ENCODE measurements around the gene INTS3.

Gene INTS3

DNA sequence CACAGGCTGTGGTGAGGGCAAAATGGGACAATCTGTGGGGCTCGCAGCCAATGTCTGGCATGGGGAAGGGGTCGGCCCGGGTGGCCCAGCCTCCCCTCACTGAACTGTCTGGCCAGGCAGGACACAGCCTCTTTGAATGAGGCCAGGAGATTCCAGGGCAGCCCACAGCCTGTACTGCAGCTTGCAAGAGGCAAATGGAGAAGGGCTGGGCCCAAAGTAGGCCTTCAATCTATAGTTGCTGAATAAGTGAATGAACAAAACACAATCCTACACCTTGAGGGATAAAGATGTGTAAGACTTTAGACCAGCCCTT is 70.6 kb downstream of the INTS3 start:
- no peak for DNase-seq

DNA sequence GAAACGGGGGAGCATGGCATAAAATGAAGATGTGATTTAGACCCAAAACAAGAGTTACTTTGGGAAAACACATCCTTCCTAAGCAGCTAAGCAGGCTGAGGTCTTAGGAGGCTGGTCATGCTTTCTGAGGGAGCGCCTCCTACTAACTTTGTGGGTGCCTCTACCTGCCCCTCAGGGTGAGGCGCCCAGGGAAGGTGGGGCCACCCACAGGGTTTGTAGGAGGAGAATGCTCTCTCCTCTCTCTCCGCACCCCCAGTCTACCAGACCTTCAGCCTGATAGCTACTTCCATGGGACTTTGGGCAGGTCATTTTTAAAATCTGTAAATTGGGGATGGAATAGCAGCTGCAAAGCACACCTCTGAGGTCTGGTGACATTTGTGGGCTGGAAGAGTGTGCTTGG is 71.2 kb downstream of the INTS3 start:
- DNase-seq = no peak

DNA sequence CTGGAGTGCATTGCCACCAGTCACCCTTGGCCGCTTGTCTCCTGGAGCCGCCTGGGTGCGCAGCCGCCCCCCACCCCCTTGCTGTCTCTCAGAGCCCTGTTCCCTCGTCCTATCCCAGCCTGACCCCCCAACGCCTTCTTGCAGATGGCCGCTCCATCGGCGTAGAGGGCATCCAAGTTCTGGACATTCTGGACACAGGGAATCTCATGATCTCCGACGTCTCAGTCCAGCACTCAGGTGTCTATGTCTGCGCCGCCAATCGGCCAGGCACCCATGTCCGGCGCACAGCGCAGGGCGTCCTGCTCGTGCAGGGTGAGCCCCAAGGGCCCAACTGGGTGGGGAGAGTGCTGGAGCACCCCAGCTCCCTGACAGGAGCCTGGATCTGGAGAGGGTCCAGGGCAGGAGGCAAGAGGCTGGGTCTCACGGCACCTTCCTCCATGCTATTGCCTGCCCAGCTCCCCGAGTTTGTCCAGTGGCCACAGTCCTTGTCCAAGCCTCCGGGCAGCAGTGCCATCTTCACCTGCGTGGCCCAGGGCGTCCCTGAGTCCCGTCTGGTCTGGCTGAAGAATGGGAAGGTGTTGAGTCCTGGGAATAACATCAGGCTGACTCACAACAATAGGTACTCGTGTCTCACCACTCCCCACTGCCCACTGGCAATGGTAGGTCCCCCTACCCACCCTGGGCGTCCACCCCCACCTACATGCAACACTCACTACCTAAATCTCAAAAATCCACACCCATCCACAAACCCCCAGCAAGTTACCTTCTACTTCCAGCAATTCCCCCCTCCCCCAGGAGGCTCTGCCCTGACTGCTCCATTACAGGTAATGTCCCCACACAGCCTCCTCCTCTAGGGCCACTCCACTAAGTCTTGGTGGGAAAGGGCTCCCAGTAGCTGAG is 72.0 kb downstream of the INTS3 start:
- DNase-seq = no peak

DNA sequence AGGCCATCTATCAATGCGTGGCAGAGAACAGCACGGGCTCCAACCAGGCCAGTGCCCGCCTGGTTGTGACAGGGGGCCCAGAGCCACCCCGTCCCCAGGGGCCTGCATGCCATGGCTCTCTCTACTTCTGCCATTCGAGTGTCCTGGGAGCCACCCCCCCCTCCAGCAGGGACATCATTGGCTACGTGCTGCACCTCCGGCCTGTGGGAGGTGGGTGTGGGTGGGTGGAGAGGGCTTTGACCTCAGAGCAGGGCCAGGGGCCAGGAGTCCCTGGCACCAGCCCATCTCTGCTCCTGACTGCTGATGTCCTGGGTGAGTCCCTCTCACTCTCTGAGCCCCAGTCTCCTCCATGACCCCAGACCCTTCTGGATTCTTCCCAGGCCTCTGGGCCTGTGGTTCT is 72.7 kb downstream of the INTS3 start:
- DNase-seq = no peak

DNA sequence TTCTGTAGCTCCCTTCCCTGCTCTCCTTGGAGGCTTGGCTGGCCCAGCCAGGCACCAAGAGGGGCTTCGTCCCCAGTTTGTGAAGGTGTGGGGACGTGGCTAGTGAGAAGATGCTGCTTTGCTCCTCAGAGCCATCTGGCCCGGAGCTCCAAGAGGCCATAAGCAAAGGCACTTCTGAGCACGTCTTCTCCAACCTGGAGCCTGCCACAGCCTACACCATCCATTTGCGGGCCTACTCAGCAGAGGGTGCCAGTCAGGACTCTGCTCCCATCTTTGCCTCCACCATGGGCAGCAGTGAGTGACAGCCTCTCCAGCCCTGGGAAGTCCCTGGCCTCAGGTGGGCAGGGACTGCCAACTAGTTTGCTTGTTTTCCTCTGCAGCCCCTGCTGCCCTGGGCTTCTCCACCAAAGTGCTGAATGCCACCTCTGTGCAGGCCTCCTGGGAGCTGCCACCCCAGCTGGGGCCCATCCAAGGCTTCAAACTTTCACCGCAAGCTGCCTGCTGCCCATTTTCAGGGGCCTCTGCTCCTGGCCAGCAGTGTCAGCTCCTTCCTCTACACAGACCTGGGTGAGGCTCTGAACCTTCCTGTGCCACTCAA is 73.3 kb downstream of the INTS3 start:
- no peak for DNase-seq

DNA sequence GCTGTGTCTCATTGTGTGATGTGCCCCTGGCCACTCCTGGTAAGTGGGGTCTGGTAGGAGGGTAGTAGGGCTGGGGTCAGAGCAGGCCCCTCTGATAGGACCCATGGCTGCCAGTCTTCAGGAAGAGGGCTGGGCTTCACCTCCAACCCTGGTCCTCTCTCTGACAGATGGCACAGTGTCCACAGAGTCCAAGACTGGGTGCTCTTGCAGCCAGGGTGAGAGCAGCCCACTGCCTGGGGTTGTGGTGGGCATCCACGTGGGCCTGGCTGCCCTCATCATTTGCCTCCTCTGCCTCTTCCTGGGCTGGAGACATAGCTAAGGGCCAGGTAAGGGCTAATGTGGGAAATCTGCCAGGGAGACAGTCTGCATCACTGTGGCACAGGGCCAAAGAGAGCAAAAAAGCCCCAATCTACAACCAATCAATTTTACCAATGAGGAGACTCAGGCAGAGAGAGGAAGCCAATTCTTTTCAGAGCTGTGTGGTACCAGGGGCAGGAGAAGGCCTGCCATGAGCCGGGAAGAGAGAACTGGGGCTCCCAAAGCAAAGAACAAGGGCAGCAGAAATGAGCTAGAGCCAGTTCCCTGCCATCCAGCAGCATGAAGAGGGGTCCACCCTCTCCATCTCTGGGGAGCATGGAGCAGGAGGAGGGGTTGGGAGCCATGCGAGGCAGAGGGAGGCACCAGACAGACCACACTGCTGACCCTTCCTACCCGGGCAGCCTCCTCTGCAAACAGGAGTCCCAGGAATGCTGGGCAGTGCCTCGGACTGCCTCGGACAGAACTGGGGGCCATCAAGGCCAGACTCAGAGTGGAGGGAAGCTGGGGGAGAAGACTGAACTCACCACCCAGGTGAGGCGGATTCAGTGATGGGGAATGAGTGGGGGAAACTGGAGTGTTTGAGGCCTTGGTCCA is 74.2 kb downstream of the INTS3 start:
- no peak for DNase-seq

DNA sequence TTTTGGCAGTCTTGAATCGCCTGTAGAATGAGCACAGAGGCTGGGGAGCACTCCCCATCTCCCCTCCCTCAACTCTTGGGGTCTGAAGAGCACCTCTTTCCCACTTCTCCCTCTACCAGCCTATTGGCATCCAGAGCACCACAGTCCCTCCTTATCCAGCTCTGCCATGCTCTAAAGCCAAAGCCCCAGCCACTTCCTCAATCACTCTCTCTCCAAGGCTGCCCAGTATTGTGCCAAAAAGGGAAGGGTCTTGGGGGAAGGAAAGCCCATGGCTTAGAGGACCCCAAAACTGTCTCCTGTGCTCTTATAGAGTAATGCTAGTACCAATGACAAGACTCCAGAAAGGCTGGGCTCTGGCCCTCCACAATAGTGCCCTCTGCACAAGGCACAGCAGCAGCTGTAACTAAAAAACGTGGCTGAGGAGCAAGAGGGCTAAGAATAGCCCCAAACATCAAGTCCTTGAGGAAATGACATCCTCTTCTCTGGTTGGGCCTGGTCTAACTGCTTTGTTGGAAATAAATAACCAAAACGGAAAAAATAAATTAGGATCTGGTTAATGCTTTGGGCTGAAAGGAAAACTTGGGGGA is 75.7 kb downstream of the INTS3 start:
- DNase-seq = no peak

DNA sequence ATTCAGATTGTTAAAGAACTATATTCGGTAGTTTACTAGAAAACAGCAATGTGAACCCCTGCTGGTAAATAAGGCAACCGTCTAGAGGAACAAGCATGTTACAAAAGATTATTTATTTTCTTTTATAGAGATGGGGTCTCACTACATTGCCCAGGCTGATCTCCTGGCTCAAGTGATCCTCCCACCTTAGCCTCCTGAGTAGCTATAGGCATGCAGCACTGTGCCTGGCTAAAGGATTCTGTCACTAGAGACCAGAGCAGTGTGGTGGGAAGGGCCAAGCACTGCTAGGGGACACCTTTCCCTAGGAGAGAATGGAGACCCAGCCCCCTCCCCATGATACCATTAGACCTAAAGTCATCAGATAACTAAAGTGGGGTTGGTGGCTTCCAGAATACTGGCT is 76.3 kb downstream of the INTS3 start:
- no peak for DNase-seq

DNA sequence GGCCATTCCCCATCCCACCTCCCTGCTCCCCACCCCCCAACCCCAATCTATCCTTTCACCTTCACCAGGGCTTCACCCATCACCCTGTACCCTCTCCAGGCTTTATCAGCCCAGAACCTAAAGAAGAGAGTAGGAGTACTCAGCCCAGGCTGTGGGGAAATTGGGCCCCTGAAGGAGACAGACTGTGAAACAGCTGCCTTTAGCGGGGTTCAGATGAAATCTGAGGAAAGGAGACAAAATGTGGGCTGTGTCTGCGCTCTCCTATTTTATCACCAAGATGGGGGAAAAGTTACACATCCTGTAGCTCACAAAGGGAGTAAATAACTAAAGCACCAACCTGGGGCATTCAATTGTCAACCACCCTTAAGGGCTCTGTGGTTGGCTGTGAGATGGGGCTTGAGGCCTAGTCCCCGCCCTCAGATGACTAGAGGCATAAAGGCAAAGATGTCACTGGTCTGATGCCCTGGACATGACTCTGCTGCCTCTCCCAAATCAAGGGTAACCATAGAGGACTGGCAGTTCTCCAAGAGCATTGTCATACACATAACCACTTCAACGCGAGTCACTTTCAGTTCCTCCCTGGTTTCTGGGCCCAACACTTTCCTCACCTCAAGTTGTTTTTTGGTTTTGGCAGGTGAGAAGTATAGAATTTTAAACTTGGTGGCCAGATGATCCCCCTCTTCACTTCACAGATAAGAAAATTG is 77.3 kb downstream of the INTS3 start:
- DNase-seq = no peak

DNA sequence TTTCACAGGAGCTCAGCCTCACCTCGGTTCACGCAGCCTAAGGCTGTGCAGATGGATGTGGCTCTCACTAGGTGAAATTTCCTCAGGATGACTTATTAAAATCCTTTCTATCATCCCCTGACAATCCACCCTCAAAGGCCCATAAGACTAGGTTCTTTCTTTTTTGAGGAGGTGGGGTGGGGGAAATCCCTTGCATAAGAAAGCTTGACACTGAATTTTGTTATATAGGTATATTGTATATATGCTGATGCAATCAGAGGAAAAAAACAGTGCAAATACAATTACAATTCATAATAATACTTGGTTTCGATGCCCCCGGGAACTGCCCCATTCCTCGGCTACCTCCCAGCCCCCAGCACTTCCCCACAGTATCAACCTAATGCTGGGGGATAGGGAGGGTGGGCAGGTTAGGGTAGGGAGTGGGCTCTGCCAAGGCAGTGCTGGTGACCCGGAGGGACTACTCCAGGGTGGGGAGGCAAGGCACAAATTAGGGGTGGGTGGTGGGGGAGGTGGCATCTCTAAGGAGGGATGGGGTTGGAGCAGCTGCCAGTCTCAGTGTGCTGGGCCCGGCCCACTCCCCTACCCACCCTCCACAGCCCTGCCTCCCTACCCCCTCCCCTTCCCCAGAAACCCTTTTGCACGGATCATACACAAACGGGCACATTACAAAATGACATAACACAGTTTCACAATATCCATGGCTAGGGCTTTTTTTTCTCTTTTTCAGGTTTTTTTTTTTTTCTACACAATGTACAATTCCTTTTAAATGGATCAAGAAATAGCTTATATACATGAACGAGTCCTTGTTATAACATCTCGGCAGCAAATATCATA is 78.3 kb downstream of the INTS3 start:
- DNase-seq = no peak

DNA sequence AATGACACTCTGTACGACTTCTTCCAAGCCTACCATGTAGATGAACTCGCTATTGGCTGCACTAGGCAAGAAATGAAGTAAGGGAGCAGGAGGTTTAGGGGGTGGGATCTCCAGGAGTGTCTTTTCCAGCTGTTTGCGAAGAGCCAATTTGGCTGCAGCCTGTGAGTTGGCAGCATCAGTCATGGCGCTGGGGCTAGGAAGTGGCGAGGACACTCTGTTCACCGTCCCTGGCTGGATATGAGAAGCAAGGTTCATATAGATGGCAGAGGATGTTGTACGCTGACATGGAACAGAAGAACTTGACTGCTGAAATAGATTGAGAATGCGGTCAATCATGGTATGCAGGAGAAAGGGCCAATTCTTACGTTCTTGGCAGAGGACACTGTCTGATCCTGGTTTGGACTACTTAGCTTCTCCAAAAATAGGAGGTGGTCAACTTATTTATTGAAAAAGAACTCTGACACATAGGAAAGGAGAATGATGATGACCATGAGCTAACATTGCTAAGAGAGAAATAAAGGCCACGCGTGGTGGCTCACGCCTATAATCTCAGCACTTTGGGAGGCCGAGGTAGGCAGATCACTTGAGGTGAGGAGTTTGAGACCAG is 88.5 kb downstream of the INTS3 start:
- no peak for DNase-seq

DNA sequence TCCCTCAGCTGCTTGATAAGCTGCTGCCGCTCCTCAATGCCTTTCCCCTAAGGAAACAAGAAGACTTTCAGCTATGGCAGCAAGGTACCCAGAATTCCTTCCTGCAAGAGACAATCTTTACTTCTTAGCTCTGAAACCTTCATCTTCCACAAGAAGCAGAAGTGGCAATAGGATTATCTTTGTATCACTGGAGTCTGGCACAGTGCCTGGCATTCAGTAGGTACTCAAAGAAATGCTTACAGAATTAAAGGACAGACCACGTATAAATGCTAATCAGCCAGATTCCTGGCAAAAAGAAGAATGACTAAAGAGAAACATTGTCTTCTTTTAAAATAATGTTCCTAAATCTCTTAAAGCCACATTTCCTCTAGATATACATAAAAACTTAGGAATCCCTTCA is 91.0 kb downstream of the INTS3 start:
- no peak for DNase-seq

Measured in stimulated activated CD4-positive, alpha-beta T cell treated with anti-CD3 and anti-CD28 coated beads, Interleukin-4, amount 100 ng/mL, for 1 hour (primary cell).